Endodermal cell (in vitro differentiated cells): ENCODE measurements around the gene MAFB. TPM values are rescaled to one million over a fixed set of nuclear protein-coding genes. Genes with fewer than 3 reads are reported as not detected.

Source experiments
- DNase-seq: peaks from one replicate; pipeline ENCODE4 v3.0.0-alpha.2; 2017
- H3K27ac ChIP-seq: 2 replicates; pipeline ENCODE4 v1.5.1; 2013; ENCODE audit warnings: mild to moderate bottlenecking, low read depth, low read length, moderate library complexity
- H3K27me3 ChIP-seq: 2 replicates; pipeline ENCODE4 v1.6.1; 2013; ENCODE audit warnings: mild to moderate bottlenecking, low read length, moderate library complexity; ENCODE audit not compliant: insufficient read depth, control insufficient read depth, poor library complexity, severe bottlenecking
- H3K36me3 ChIP-seq: 2 replicates; pipeline ENCODE4 v1.7.0; 2013; ENCODE audit warnings: mild to moderate bottlenecking, low read length, moderate library complexity; ENCODE audit not compliant: control insufficient read depth, insufficient read depth
- H3K4me1 ChIP-seq: one replicate; pipeline ENCODE4 v1.7.0; 2013; ENCODE audit warnings: low read length; ENCODE audit not compliant: control insufficient read depth, insufficient read depth
- H3K4me3 ChIP-seq: 2 replicates; pipeline ENCODE4 v1.5.1; 2013; ENCODE audit warnings: mild to moderate bottlenecking, low read length, moderate library complexity
- H3K9ac ChIP-seq: 2 replicates; pipeline ENCODE4 v1.6.1; 2013; ENCODE audit warnings: mild to moderate bottlenecking, low read length, moderate library complexity; ENCODE audit not compliant: poor library complexity, severe bottlenecking; ENCODE audit errors: extremely low read depth
- H3K9me3 ChIP-seq: 2 replicates; pipeline ENCODE4 v1.6.1; 2013; ENCODE audit warnings: mild to moderate bottlenecking, low read length, moderate library complexity; ENCODE audit not compliant: control insufficient read depth
- H3K27ac Mint-ChIP-seq: 2 replicates; pipeline ENCODE4 v1.8.0; 2020; ENCODE audit warnings: mixed read lengths
- H3K27me3 Mint-ChIP-seq: 2 replicates; pipeline ENCODE4 v1.8.0; 2021; ENCODE audit warnings: mild to moderate bottlenecking, mixed read lengths; ENCODE audit not compliant: insufficient read depth
- H3K36me3 Mint-ChIP-seq: 2 replicates; pipeline ENCODE4 v1.8.0; 2020; ENCODE audit warnings: low read depth, mixed read lengths
- H3K4me1 Mint-ChIP-seq: 2 replicates; pipeline ENCODE4 v1.8.0; 2020; ENCODE audit warnings: mixed read lengths
- H3K4me3 Mint-ChIP-seq: 2 replicates; pipeline ENCODE4 v1.8.0; 2020; ENCODE audit warnings: mild to moderate bottlenecking, moderate library complexity, mixed read lengths
- H3K9me3 Mint-ChIP-seq: 2 replicates; pipeline ENCODE4 v1.8.0; 2020; ENCODE audit warnings: mild to moderate bottlenecking, mixed read lengths
- WGBS, 2 experiments: methylation state at CpG; one replicate each; pipeline versions ENCODE4 v1.1.5 to v1.1.7; 2013; ENCODE audit warnings: missing lambda C conversion rate in 2 of 2, mixed read lengths in 1 of 2; ENCODE audit not compliant: insufficient coverage in 1 of 2, insufficient read length in 1 of 2; 5-methylcytosine and 5-hydroxymethylcytosine counted together
- total RNA-seq, 2 donors: library from RNA; stranded (reverse); fragmentation: NEBNext Ultra II Directional in 1 of 2; extraction: Animal tissue kit (Norgen Biotek cat#: 25700) in 1 of 2; gene quantifications; 2 replicates in 1 of 2; 3 replicates in 1 of 2; pipeline ENCODE4 v1.2.1, GENCODE V29; 2021
- TF ChIP-seq, protein P1 (sequence below): fragments of 200-600 bp; sonication (generic); conservative IDR thresholded peaks from 2 replicates; pipeline ENCODE4 v1.5.0; 2021; ENCODE audit warnings: antibody characterized with exemption, mild to moderate bottlenecking

Gene MAFB
- total RNA-seq, 2 donors from 2014 or later, result 0.90 to 1.5 TPM

DNA sequence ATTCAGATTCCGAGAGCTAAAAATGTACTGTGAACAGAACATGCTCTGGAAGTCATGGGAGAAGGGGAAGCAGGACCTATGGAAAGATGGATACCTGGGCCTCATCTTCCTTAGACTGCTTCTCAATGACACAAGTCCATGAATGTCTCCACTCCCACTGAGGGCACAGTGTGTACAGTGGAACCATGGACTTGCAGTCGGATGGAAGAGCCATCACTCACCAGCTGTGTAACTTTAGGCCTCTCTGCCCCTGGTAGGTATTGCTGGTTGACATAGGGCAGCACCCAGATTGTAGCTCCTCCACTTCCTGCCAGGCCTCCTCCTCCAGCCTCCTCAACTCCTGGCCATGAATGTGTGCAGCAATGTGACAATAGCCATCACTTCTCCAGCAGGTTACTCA, 52.5 kb downstream of the MAFB start:
- peaks cover 7% of the 10 kb centered on the region for H3K4me1 Mint-ChIP-seq

DNA sequence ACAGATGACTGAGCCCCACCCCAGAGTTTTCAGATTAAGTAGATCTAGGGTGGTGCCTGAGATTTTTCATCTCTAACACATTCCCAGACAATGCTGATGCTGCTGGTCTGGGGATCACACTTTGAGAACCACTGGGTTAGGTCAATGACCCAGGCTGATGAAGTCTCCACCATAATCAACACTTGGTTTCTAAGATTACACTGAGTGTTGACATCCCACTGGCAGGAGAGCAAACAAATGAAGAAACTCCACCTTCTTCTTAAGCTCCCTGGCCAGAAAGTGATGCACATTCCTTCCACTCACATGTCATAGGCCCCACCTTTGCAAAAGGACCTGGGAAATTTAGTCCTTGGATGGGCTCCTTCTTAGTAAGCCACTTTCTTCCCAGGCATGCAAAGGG, 53.1 kb downstream of the MAFB start:
- no peaks in the 10 kb centered on the region for H3K27me3 Mint-ChIP-seq
- no peaks in the 10 kb centered on the region for H3K36me3 Mint-ChIP-seq
- no peaks in the 10 kb centered on the region for H3K9me3 ChIP-seq
- no peak overlapping the region for H3K27ac Mint-ChIP-seq
- no peaks in the 10 kb centered on the region for H3K9me3 Mint-ChIP-seq
- H3K4me3 Mint-ChIP-seq, result no peak overlapping the region
- peaks cover 7% of the 10 kb centered on the region for H3K4me1 Mint-ChIP-seq
- no peak overlapping the region for H3K9ac ChIP-seq
- peaks cover 7% of the 10 kb centered on the region for H3K27me3 ChIP-seq
- H3K27ac ChIP-seq, result no peak overlapping the region
- no peak for DNase-seq
- H3K4me1 ChIP-seq, result no peaks in the 10 kb centered on the region
- TF ChIP-seq, protein P1, sequence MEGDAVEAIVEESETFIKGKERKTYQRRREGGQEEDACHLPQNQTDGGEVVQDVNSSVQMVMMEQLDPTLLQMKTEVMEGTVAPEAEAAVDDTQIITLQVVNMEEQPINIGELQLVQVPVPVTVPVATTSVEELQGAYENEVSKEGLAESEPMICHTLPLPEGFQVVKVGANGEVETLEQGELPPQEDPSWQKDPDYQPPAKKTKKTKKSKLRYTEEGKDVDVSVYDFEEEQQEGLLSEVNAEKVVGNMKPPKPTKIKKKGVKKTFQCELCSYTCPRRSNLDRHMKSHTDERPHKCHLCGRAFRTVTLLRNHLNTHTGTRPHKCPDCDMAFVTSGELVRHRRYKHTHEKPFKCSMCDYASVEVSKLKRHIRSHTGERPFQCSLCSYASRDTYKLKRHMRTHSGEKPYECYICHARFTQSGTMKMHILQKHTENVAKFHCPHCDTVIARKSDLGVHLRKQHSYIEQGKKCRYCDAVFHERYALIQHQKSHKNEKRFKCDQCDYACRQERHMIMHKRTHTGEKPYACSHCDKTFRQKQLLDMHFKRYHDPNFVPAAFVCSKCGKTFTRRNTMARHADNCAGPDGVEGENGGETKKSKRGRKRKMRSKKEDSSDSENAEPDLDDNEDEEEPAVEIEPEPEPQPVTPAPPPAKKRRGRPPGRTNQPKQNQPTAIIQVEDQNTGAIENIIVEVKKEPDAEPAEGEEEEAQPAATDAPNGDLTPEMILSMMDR, result no peak
- no peaks in the 10 kb centered on the region for H3K36me3 ChIP-seq
- no peak overlapping the region for H3K4me3 ChIP-seq

More for the DNA sequence above, 52.5 kb downstream of the MAFB start:
- H3K9me3 Mint-ChIP-seq, result no peaks in the 10 kb centered on the region
- WGBS, 2 experiments, result 80 to 100% methylated on average over 1 to 2 of the region's 2 CpGs
- H3K27ac Mint-ChIP-seq, result no peak overlapping the region
- Histone ChIP-seq H3K9ac (no peak overlapping the region), H3K27ac (no peak overlapping the region), H3K27me3 (peaks cover 7% of the 10 kb centered on the region), H3K9me3 (no peaks in the 10 kb centered on the region), H3K36me3 (no peaks in the 10 kb centered on the region), H3K4me1 (no peaks in the 10 kb centered on the region), H3K4me3 (no peak overlapping the region)
- H3K27me3 Mint-ChIP-seq, result no peaks in the 10 kb centered on the region
- no peak overlapping the region for H3K4me3 Mint-ChIP-seq
- no peak for DNase-seq
- TF ChIP-seq, protein P1, result no peak
- no peaks in the 10 kb centered on the region for H3K36me3 Mint-ChIP-seq
